Type B pancreatic cell (in vitro differentiated cells): ENCODE results near the gene AKT2. TPM values are rescaled to one million over a fixed set of nuclear protein-coding genes. Genes with fewer than 3 reads are reported as not detected.

Source experiments
- DNase-seq: peaks from one replicate; pipeline ENCODE4 v3.0.0; 2021; ENCODE audit warnings: mixed read lengths; ENCODE audit not compliant: unreplicated experiment; ENCODE audit errors: extremely low spot score
- H3K27ac Mint-ChIP-seq: 2 replicates; pipeline ENCODE4 v1.8.0; 2021; ENCODE audit warnings: mild to moderate bottlenecking, mixed read lengths
- H3K27me3 Mint-ChIP-seq: 2 replicates; pipeline ENCODE4 v1.8.0; 2021; ENCODE audit warnings: mixed read lengths
- H3K36me3 Mint-ChIP-seq: 2 replicates; pipeline ENCODE4 v1.8.0; 2021; ENCODE audit warnings: mixed read lengths
- H3K4me1 Mint-ChIP-seq: one replicate; pipeline ENCODE4 v1.8.0; 2021; ENCODE audit warnings: mixed read lengths; ENCODE audit not compliant: unreplicated experiment
- H3K4me3 Mint-ChIP-seq: 2 replicates; pipeline ENCODE4 v1.8.0; 2021; ENCODE audit warnings: mild to moderate bottlenecking, mixed read lengths
- H3K9me3 Mint-ChIP-seq: 2 replicates; pipeline ENCODE4 v1.8.0; 2021; ENCODE audit warnings: mixed read lengths
- total RNA-seq: library from RNA; stranded (reverse); gene quantifications from 2 replicates; pipeline ENCODE4 v1.2.1, GENCODE V29; 2021; ENCODE audit warnings: low replicate concordance
- TF ChIP-seq, protein P1 (sequence below): fragments of 200-600 bp; sonication (generic); conservative IDR thresholded peaks from 2 replicates; pipeline ENCODE4 v1.5.0; 2021; ENCODE audit warnings: antibody characterized with exemption, mild to moderate bottlenecking

Gene AKT2
- total RNA-seq, 1 donor from 2014 or later, result 149 TPM

GRCh38 chr19:40300668-40301067 is 15.5 kb upstream of the AKT2 start:
- TF ChIP-seq, protein P1, sequence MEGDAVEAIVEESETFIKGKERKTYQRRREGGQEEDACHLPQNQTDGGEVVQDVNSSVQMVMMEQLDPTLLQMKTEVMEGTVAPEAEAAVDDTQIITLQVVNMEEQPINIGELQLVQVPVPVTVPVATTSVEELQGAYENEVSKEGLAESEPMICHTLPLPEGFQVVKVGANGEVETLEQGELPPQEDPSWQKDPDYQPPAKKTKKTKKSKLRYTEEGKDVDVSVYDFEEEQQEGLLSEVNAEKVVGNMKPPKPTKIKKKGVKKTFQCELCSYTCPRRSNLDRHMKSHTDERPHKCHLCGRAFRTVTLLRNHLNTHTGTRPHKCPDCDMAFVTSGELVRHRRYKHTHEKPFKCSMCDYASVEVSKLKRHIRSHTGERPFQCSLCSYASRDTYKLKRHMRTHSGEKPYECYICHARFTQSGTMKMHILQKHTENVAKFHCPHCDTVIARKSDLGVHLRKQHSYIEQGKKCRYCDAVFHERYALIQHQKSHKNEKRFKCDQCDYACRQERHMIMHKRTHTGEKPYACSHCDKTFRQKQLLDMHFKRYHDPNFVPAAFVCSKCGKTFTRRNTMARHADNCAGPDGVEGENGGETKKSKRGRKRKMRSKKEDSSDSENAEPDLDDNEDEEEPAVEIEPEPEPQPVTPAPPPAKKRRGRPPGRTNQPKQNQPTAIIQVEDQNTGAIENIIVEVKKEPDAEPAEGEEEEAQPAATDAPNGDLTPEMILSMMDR, result no peak
- Mint-ChIP-seq H3K27ac (no peak overlapping the region), H3K9me3 (no peaks in the 10 kb centered on the region), H3K4me3 (no peak overlapping the region), H3K36me3 (no peaks in the 10 kb centered on the region), H3K27me3 (no peaks in the 10 kb centered on the region), H3K4me1 (peaks cover 13% of the 10 kb centered on the region)
- DNase-seq, result no peak

GRCh38 chr19:40298026-40298425 is 12.9 kb upstream of the AKT2 start:
- Mint-ChIP-seq H3K27ac (no peak overlapping the region), H3K36me3 (no peaks in the 10 kb centered on the region), H3K9me3 (no peaks in the 10 kb centered on the region), H3K4me1 (no peaks in the 10 kb centered on the region), H3K27me3 (no peaks in the 10 kb centered on the region), H3K4me3 (no peak overlapping the region)
- TF ChIP-seq, protein P1, result no peak
- no peak for DNase-seq

- TF ChIP-seq, protein P1, result no peak
- no peaks in the 10 kb centered on the region for H3K36me3 Mint-ChIP-seq
- H3K4me1 Mint-ChIP-seq, result no peaks in the 10 kb centered on the region
- no peaks in the 10 kb centered on the region for H3K9me3 Mint-ChIP-seq
- H3K27ac Mint-ChIP-seq, result no peak overlapping the region
- no peak overlapping the region for H3K4me3 Mint-ChIP-seq
- no peak for DNase-seq
- H3K27me3 Mint-ChIP-seq, result no peaks in the 10 kb centered on the region
Observed at GRCh38 chr19:40294560-40294959, 9.4 kb upstream of the AKT2 start.

GRCh38 chr19:40286971-40287421 is 1.9 kb upstream of the AKT2 start:
- Mint-ChIP-seq H3K36me3 (no peaks in the 10 kb centered on the region), H3K4me3 (peak overlapping the region; percentile 75), H3K4me1 (peaks cover 21% of the 10 kb centered on the region), H3K27me3 (no peaks in the 10 kb centered on the region), H3K27ac (peak overlapping the region; percentile 86), H3K9me3 (no peaks in the 10 kb centered on the region)
- DNase-seq, result no peak
- TF ChIP-seq, protein P1, result no peak

GRCh38 chr19:40286235-40286970 is 1.3 kb upstream of the AKT2 start:
- peak overlapping the region; percentile 75 for H3K4me3 Mint-ChIP-seq
- H3K36me3 Mint-ChIP-seq, result no peaks in the 10 kb centered on the region
- peak overlapping the region; percentile 99 for H3K27ac Mint-ChIP-seq
- TF ChIP-seq, protein P1, result no peak
- no peak for DNase-seq
- no peaks in the 10 kb centered on the region for H3K9me3 Mint-ChIP-seq
- H3K4me1 Mint-ChIP-seq, result peaks cover 21% of the 10 kb centered on the region
- H3K27me3 Mint-ChIP-seq, result no peaks in the 10 kb centered on the region
